ENCODE data around the gene GPR89B.

- no peak for TF ChIP-seq CTCF (IDR thresholded peaks at IDR 0.05)
- no peak for TF ChIP-seq POLR2A (IDR thresholded peaks at IDR 0.05; ENCODE audit: low read depth)
Observed at GRCh38 chr1:147919896-147920295, 8.3 kb upstream of the GPR89B start.

Data from esophagus muscularis mucosa (tissue), 3 donors.